HepG2 (cell line): ENCODE measurements around the gene CCNYL1. TPM values are rescaled to one million over a fixed set of nuclear protein-coding genes. Genes with fewer than 3 reads are reported as not detected.

Experiments
- ATAC-seq: fragments of 200-7000 bp; cut with Tn5 transposase; 3 replicates; pipeline ENCODE4 v1.9.1; 2020; ENCODE audit warnings: mild to moderate bottlenecking, moderate library complexity
- BruUV-seq: library from RNA; stranded (reverse); fragments of 400-500 nt; replicated peaks from 2 replicates; lab custom pipeline; 2021; lab: Mats Ljungman, UMichigan
- CTCF ChIA-PET: fragments of 300-600 bp; formaldehyde crosslinking; extraction: SDS; loops from one replicate; lab custom pipeline; 2021; ENCODE audit warnings: low total read pairs, inconsistent platforms, low intra/inter-chr PET ratio; lab: Yijun Ruan, JAX
- POLR2A ChIA-PET: fragments of 350-600 bp; sonication (Branson Sonifier 250); formaldehyde crosslinking; loops from one replicate; lab custom pipeline; 2020; ENCODE audit warnings: antibody characterized with exemption, inconsistent platforms; lab: Yijun Ruan, JAX
- DNase-seq: peaks from one replicate; pipeline ENCODE4 v3.0.0-alpha.2; 2015; ENCODE audit warnings: low spot score
- FAIRE-seq: peaks from 3 replicates; lab custom pipeline; 2011; peaks lifted over from hg19 to GRCh38; lab: Jason Lieb, UNC
- H2AFZ ChIP-seq: one replicate; pipeline ENCODE4 v1.6.1; 2011; ENCODE audit warnings: low read length, inconsistent platforms
- H3K27ac ChIP-seq: fragments of 300-600 bp; 3 replicates; pipeline ENCODE4 v1.8.0; 2011; ENCODE audit warnings: mixed run types, mild to moderate bottlenecking, mixed read lengths, low read length, inconsistent platforms; ENCODE audit not compliant: insufficient read depth; ENCODE audit errors: extremely low read length
- H3K27me3 ChIP-seq, 2 experiments: fragments of 200-600 bp in 1 of 2; 2 replicates in 1 of 2; 3 replicates in 1 of 2; pipeline versions ENCODE4 v1.6.0 to v1.8.0; 2011; ENCODE audit warnings: low read length in 2 of 2, mild to moderate bottlenecking in 2 of 2, moderate library complexity in 2 of 2, inconsistent platforms in 1 of 2; ENCODE audit not compliant: insufficient read depth in 2 of 2, control insufficient read depth in 1 of 2
- H3K36me3 ChIP-seq, 2 experiments: fragments of 200-600 bp in 1 of 2; replicated peaks in 1 of 2; 2 replicates in 1 of 2; 3 replicates in 1 of 2; pipeline versions ENCODE4 v1.5.1 to v1.8.0; 2011; ENCODE audit warnings: low read length in 2 of 2, inconsistent platforms in 1 of 2; ENCODE audit not compliant: insufficient read depth in 2 of 2, control insufficient read depth in 1 of 2
- H3K4me1 ChIP-seq: 2 replicates; pipeline ENCODE4 v1.5.1; 2012; ENCODE audit warnings: low read length, inconsistent platforms; ENCODE audit not compliant: insufficient read depth
- H3K4me2 ChIP-seq: 2 replicates; pipeline ENCODE4 v1.6.0; 2011; ENCODE audit warnings: low read depth, low read length, inconsistent platforms
- H3K4me3 ChIP-seq, 3 experiments: fragments of 200-600 bp in 1 of 3; sonication (generic), shearing (Covaris generic) in 1 of 3; replicated peaks in 1 of 3; 2 replicates each; pipeline ENCODE4 v1.5.1; 2011 to 2016; ENCODE audit warnings: low read length in 3 of 3, inconsistent platforms in 2 of 3, low read depth in 2 of 3, mild to moderate bottlenecking in 2 of 3, control low read depth in 1 of 3, mixed read lengths in 1 of 3; ENCODE audit not compliant: insufficient read depth in 1 of 3
- H3K79me2 ChIP-seq: one replicate; pipeline ENCODE4 v1.6.1; 2011; ENCODE audit warnings: low read length, inconsistent platforms; ENCODE audit not compliant: insufficient read depth
- H3K9ac ChIP-seq: 2 replicates; pipeline ENCODE4 v1.6.0; 2011; ENCODE audit warnings: mild to moderate bottlenecking, low read depth, low read length, inconsistent platforms; ENCODE audit not compliant: insufficient read depth
- H3K9me3 ChIP-seq: 2 replicates; pipeline ENCODE4 v1.5.1; 2012; ENCODE audit warnings: mild to moderate bottlenecking, low read length
- H4K20me1 ChIP-seq: 2 replicates; pipeline ENCODE4 v1.6.0; 2011; ENCODE audit warnings: inconsistent platforms, mild to moderate bottlenecking, low read length, moderate library complexity; ENCODE audit not compliant: insufficient read depth
- AFF4 ChIP-seq: sonication (generic); formaldehyde crosslinking; IDR thresholded peaks from 2 replicates; pipeline ENCODE4 v1.4.0; 2020; ENCODE audit warnings: missing genetic modification reagents
- BRF2 ChIP-seq: sonication (generic); formaldehyde crosslinking; IDR thresholded peaks from 2 replicates; pipeline ENCODE4 v1.8.1; 2022; ENCODE audit warnings: mild to moderate bottlenecking, missing genetic modification reagents
- CCAR2 ChIP-seq: fragments of 200-400 bp; formaldehyde crosslinking; optimal IDR thresholded peaks from 2 replicates; pipeline ENCODE3; 2018; ENCODE audit warnings: low read depth, mild to moderate bottlenecking, low read length, moderate library complexity
- CSRNP1 ChIP-seq: sonication (generic); formaldehyde crosslinking; IDR thresholded peaks from 2 replicates; pipeline ENCODE4 v1.8.1; 2023; ENCODE audit warnings: mild to moderate bottlenecking, missing genetic modification reagents
- MTA3 ChIP-seq: sonication (generic); formaldehyde crosslinking; IDR thresholded peaks from 2 replicates; pipeline ENCODE4 v1.4.0; 2020; ENCODE audit warnings: missing genetic modification reagents
- NFE2L2 ChIP-seq: fragments of 150-350 bp; IDR thresholded peaks from 2 replicates; pipeline ENCODE4 v1.6.1; 2014; ENCODE audit warnings: low read length
- NFRKB ChIP-seq: fragments of 450-650 bp; IDR thresholded peaks from 2 replicates; pipeline ENCODE4 v1.6.1; 2017
- PAWR ChIP-seq: sonication (generic); formaldehyde crosslinking; IDR thresholded peaks from 2 replicates; pipeline ENCODE4 v1.4.0; 2020; ENCODE audit warnings: missing genetic modification reagents, mild to moderate bottlenecking, borderline replicate concordance
- RBM22 ChIP-seq: fragments of 200-400 bp; formaldehyde crosslinking; optimal IDR thresholded peaks from 2 replicates; pipeline ENCODE3; 2017; ENCODE audit warnings: mild to moderate bottlenecking, low read length, moderate library complexity
- ZC3H4 ChIP-seq: sonication (generic); formaldehyde crosslinking; IDR thresholded peaks from 2 replicates; pipeline ENCODE4 v1.4.0; 2020; ENCODE audit warnings: missing genetic modification reagents, borderline replicate concordance
- ZEB1 ChIP-seq: IDR thresholded peaks from 2 replicates; pipeline ENCODE4 v1.6.1; 2012; ENCODE audit warnings: mild to moderate bottlenecking, low read depth, inconsistent platforms; ENCODE audit not compliant: insufficient replicate concordance
- ZNF333 ChIP-seq: sonication (generic); formaldehyde crosslinking; IDR thresholded peaks from 2 replicates; pipeline ENCODE4 v1.4.0; 2020; ENCODE audit warnings: mild to moderate bottlenecking, missing genetic modification reagents, borderline replicate concordance
- ZNF670 ChIP-seq: sonication (generic); formaldehyde crosslinking; IDR thresholded peaks from 2 replicates; pipeline ENCODE4 v1.8.0; 2022; ENCODE audit warnings: mild to moderate bottlenecking, missing genetic modification reagents, borderline replicate concordance
- WGBS: methylation state at CpG from one replicate; pipeline ENCODE4 v1.1.6; 2017; ENCODE audit warnings: low lambda C conversion rate; 5-methylcytosine and 5-hydroxymethylcytosine counted together
- in situ Hi-C: cut with HindIII; loops from 2 replicates; pipeline ENCODE4 v1.10.0; 2017; ENCODE audit warnings: low pct_unique_long_range_greater_than_20kb; ENCODE audit not compliant: extremely low pct_ligation_motif_present
- intact Hi-C: fragments of 100-400 bp; cut with micrococcal nuclease; formaldehyde crosslinking; loops from one replicate; pipeline ENCODE4 v1.10.0; 2022; ENCODE audit not compliant: unreplicated experiment
- polyA plus RNA-seq, 8 experiments: library from polyadenylated mRNA; depleted of rRNA in 3 of 8; stranded (reverse) in 7 of 8; unstranded in 1 of 8; fragments of >200 nt; fragmentation: Illumina TruSeq in 4 of 8; extraction: Trizol in 4 of 8; gene quantifications; 2 replicates each; pipeline versions ENCODE4 v1.2.1 to v1.2.3, GENCODE V29; 2011 to 2016; ENCODE audit warnings: low read depth in 4 of 8, missing spikeins in 1 of 8, mixed read lengths in 1 of 8; ENCODE audit not compliant: insufficient read depth in 1 of 8
- total RNA-seq, 5 experiments: library from RNA; depleted of rRNA; stranded (reverse); fragments of >200 nt; fragmentation: Illumina TruSeq; extraction: Trizol; gene quantifications; 2 replicates each; pipeline ENCODE4 v1.2.3, GENCODE V29; 2016; ENCODE audit warnings: low read depth in 1 of 5

The CCNYL1 gene
- total and polyA plus RNA-seq, 2 of the 13 experiments (the other 11 are each of a cell fraction or from before 2014, with no cell fraction given) = 12.5 to 16.2 TPM

GRCh38 chr2:207725873-207726578 is 14.6 kb downstream of the CCNYL1 start:
- DNase-seq (no peak), FAIRE-seq (no peak), ATAC-seq (peak; percentile 35; the same call in 2 of the 3 replicates)
- ChIA-PET CTCF (no interaction called here), POLR2A (interaction anchor here (1.1 to 5.3 kb wide), 4 partner anchors 8 to 101 kb away, joined by 3 to 28 read pairs (median 6); partner anchors contain the start of genes CCNYL1 and METTL21A)
- in situ Hi-C loops = loop anchor here (10.0 kb wide), 1 partner anchor 191 kb away; no protein-coding TSS in a partner anchor
- TF ChIP-seq RBM22 (no peak), CCAR2 (no peak), ZNF670 (CRISPR knock-in tag) (no peak), MTA3 (no peak), NFRKB (no peak), PAWR (CRISPR knock-in tag) (no peak), BRF2 (CRISPR knock-in tag) (no peak), CSRNP1 (CRISPR knock-in tag) (no peak), AFF4 (CRISPR knock-in tag) (no peak), ZNF333 (CRISPR knock-in tag) (no peak), ZEB1 (no peak), NFE2L2 (no peak), ZC3H4 (no peak)
- Histone ChIP-seq H2AFZ (no peak overlapping the region), H3K4me2 (no peak overlapping the region), H3K27me3 (no peaks in the 10 kb centered on the region), H3K4me1 (peaks cover 15% of the 10 kb centered on the region), H3K36me3 (peaks cover 5 to 26% of the 10 kb centered on the region in 2 experiments; a peak in 4 of 5 replicates), H3K9me3 (no peaks in the 10 kb centered on the region), H4K20me1 (no peaks in the 10 kb centered on the region), H3K79me2 (peaks cover 12% of the 10 kb centered on the region), H3K9ac (no peak overlapping the region), H3K4me3 (no peak overlapping the region), H3K27ac (peak overlapping the region; percentile 8)
- intact Hi-C loops = no loop called here
- TSS peak; percentile 21 for BruUV-seq
- WGBS = 71% methylated on average over 4 of the region's 4 CpGs
